Epidermal melanocyte (primary cell): Measurements from ENCODE around the gene AP1M2.
A peak's percentile ranks its signal among the peaks of the same experiment; 100 is the strongest.
"Not testable (repeated sequence)": the region's sequence is repeated elsewhere in the genome, so short reads cannot be mapped to it uniquely, and the experiment has no call there.

Experiments
- DNase-seq: peaks from one replicate; pipeline ENCODE4 v3.0.0; 2011; ENCODE audit warnings: low spot score; ENCODE audit not compliant: insufficient read length

The AP1M2 gene

DNA sequence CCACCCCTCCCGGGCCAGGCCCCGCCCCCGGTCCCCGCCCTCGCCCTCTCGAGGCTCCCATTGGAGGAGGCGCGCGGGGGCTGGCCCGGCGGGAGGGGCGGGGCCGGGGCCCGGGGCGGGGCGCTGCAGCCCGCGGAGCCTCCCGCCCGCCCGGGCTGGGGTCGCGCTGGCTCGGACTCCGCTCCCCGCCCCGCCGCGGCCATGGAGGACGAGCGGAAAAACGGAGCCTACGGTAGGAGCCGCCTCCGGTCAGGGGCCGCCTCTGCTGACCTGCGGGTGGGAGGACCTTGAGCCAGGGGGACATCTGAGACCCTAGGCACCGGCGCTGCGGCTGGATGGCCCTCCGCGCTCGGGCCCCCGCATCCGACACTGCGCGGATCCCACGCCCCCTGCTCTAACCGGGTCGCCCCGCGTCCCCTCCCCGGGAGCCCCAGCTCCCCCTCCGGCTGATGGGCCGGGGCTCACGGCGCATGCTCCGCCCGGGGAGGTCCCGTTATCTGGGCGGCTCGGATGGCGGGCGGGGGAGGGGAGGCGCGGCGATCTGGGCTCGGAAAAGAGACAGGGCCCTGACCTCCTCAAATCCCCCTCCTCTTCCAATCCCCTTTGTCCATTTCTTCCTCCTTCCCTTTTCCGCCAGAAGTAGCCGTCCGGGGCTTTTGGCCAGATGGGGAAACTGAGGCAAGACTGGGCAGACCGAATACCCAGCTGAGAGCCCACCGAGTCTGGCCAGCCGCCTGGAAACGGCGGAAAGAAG, 15.4 kb upstream of the AP1M2 start:
- peak; percentile 91 for DNase-seq

DNA sequence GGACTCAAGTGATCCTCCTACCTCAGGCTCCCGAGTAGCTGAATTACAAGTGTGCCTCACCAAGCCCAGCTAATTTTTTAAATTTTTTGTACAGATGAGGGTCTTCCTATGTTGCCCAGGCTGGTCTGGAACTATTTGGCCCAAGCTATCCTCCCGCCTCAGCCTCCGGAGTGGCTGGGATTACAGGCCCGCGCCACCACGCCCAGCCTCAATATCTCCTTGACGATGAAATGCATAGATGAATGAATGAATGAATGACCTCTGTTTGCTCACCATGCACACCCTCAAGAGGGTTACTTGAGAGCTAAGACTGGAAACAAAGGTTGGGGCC, 14.9 kb upstream of the AP1M2 start:
- no peak for DNase-seq

DNA sequence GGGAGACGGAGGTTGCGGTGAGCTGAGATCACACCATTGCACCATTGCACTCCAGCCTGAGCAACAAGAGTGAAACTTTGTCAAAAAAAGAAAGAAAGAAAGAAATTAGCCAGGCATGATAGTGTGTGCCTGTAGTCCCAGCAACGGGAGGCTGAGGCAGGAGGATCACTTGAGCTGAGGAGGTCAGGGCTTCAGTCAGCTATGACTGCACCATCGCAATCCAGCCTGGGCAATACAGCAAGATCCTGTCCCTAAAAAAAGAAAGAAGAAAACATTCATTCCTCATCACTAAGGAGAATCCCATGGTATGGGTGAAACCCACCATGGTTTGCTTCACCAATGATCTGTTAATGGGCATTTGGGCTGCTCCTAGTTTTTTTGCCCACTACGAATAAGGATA, 13.0 kb upstream of the AP1M2 start:
- DNase-seq, result no peak

DNA sequence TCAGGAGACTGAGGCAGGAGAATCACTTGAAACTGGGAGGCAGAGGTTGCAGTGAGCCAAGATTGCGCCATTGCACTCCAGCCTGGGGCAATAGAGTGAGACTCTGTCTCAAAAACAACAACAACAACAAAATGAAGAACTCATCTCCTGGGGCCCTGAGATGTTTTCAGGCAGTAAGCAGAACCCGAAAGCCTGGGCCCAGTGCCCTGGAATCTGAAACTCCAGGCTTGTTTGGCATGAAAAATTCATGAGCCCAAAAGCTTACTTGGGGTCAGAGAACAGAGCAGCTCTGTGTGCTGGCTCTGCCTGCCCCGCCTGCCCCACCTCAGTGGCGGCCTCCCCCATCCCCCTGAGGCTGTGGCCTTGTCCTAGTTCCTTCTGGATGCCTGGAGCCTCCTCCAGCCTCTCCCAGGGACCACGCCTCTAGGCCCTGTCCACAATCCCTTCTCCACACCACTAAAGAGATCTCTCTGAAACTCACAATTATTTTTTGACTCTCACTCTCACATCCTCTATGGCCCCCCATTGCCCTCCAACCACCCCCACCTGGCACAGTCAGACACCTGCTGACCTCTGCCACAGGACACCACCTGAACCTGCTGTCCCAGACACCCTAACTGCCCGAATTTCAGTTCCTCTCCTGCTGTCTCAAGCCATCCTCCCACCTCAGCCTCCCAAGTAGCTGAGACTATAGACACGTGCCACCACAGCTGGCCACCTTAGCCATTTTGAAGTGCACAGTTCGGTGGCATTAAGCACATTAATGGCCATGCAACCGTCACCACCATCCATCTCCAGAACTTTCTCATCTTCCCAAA, 6.9 kb upstream of the AP1M2 start:
- DNase-seq, result peak; percentile 97

DNA sequence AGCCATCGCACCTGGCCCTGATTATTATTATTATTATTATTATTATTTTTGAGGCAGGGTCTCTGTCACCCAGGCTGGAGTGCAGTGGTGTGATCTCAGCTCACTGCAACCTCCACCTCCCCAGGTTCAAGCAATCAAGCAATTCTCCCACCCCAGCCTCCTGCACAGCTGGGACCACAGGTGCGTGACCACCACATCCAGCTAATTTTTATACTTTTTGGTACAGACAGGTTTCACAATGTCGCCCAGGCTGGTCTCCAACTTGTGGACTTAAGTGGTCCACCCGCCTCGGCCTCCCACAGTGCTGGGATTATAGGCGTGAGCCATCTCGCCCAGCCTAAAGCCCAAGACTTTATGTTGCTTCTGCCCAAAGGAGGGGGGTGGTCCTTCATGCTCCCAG, 6.0 kb upstream of the AP1M2 start:
- DNase-seq, result no peak

DNA sequence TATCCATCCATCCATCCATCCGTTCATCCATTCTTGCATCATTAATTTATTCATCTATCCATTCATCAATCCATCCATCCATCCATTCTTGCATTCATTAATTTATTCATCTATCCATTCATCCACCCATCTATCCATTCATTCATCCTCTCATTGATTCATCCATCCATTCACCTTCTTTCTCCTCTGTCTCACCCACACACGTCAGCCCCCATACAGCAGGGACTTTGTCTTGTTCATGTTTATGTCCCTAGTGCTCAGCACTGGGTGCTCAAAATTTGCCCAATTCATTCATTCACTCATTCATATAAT, 683 bp upstream of the AP1M2 start:
- no peak for DNase-seq

DNA sequence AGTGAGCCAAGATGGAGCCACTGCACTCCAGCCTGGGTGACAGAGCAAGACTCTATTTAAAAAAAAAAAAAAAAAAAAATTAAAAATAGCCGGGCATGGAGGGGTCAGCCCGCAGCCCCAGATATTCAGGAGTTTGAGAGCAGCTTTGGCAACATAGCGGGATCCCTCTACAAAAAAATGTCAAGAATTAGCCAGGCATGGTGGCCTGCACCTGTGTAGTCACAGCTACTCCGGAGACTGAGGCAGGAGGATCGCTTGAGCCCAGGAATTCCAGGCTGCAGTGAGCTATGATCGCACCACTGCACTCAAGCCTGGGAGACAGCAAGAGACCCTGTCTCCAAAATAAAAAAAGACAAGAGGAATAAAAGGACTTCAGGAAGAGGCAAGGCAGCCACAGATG, 716 bp downstream of the AP1M2 start:
- DNase-seq, result no peak

DNA sequence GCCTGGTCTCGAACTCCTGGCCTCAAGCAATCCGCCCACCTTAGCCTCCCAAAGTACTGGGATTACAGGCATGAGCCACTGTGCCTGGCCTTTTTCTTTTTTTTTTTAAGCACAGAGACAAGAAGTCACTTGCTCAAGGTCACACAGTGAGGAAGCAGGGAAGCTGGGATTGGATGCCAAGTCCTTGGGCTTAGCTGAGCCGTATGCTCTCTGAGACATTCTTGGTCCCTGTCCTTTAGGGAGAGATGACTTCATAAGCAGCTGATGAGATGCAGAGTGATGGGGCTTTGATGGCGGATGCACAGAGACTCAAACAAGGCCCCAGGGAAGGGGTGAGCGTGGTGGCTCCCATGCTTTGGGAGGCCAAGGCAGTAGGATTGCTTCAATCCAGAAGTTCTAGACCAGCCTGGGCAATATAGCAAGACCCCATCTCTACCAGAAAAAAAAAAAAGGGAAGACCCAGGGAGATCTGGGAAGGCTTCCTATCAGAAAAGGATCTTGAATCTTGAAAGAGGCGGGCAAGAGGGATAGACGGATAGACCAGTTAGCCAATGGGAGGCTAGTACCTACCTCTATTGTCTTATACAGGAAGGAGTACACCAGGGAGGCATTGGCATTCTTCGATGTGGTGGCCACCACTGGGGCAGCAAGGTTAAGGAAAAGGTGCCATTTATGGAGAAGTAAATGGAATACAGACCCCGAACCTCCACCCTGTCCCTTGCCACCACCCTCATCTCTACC, 3.9 kb downstream of the AP1M2 start:
- DNase-seq, result no peak

DNA sequence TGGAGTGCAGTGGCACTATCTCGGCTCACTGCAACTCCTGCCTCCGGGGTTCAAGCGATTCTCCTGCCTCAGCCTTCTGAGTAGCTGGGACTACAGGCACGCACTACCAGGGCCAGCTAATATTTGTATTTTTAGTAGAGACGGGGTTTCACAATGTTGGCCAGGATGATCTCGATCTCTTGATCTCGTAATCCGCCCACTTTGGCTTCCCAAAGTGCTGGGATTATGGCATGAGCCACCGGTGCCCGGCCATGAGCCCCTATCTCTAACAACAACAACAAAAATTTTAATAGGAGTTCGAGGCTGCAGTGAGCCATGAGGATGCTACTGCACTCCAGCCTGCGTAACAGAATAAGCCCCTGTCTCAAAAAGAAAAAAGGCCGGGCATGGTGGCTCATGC, 5.0 kb downstream of the AP1M2 start:
- no peak for DNase-seq

DNA sequence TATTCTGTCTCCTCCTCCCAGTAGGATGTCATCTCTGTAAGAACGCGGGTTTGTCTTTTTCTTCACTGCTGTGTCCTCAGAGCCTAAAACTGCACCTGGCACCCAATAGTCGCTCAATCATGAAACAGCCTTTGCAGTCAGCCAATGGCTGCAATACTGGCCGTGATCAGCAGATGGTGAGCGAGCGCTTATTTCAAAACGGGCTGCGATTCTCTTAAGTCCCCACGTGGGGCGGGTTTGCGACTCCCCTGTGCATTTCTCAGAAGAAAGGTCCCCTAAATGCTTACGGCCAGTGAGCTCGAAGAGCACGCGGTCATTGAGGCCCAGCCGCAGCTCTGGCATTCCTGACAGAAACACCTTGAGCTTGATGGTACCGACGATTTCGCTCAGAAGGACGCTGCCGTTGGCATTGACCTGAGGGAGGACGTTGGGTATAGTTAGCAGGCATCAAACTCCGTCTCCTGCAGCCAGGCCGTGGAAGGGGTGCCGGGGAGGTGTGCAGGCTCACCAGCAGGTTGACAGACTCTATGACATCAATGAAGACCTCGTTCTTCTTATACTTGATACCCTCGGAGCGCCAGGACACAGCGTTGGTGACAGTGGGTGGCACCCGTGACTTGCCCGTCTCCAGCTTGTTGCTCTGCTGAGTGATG, 6.0 kb downstream of the AP1M2 start:
- peak; percentile 57 for DNase-seq

DNA sequence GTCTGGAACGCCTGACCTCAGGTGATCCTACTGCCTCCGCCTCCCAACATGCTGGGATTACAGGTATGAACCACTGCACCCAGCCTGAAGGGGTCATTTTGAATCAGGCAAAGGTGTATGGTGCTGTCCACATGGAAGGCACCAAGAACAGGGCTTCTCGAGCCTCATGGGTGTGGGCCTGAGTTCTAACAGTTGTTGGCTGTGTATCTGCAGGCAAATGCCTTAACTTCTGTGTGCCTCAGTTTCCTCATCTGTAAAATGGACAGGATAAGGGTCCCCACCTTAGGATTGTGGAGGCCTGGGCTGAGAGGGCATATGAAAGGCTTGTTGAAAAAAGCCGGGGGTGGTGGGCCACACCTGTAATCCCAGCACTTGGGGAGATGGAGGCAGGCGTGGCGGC, 9.2 kb downstream of the AP1M2 start:
- no peak for DNase-seq

DNA sequence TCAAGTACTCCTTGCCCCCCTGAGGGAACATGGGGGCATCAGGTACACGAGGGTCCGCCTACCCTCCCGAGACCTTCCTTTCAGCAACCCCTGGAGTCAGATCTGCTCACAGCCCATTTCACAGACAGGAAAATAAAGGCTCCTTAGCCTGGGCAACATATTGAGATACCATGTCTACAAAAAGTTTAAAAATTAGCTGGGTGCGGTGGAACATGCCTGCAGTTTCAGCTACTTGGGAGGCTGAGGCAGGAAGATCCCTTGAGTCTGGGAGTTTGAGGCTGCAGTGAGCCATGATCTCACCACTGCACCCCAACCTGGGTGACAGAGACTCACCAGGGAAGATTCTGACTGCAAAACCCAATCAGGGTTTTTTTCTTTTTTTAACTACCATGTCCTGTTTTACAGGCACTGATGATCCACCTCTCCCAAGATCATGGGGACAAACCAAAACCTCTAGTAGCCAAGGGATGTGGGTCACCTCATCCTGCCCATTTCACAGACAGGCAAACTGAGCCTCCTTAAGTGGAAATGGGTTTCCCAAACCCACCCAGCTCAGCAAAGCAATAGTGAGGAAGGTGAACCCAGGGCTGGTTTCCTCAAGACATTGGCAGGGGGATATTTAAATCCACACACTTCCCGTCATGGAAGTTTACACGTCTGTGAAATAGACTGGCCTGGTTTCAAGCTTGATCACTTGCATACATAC, 11.9 kb downstream of the AP1M2 start:
- DNase-seq, result no peak

DNA sequence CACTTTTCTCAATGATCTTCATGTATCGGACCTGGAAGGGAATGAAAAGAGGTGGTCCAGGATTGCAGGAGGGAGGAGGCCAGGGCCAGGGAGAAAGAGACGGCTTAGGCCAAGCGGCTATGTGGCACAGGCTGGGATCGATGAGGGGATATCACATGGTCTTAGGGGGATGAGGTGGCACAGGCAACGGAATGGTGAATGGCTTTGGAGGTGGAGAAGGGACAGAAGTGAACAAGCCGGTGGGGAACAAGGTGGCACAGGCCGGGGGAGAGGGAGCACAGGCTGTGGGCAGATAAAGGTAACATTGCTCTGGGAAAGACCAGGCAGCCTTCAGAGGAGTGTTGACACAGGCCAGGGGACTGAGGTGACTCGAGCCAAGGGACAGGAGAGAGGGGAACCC, 12.7 kb downstream of the AP1M2 start:
- DNase-seq, result no peak

DNA sequence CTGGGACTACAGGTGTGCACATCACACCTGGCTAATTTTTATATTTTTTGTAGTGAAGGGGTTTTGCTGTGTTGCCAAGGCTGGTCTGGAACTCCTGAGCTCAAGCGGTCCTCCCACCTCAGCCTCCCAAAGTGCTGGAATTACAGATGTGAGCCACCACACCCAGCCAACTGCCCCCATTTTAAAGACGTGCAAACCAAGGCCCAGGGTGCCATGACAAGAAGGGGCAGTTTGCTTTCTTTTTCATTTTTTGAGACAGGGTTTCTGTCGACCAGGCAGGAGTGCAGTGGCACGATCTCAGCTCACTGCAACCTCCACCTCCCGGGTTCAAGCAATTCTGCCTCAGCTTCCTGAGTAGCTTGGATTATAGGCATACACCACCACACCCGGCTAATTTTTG, 13.3 kb downstream of the AP1M2 start:
- DNase-seq, result not testable (repeated sequence)

DNA sequence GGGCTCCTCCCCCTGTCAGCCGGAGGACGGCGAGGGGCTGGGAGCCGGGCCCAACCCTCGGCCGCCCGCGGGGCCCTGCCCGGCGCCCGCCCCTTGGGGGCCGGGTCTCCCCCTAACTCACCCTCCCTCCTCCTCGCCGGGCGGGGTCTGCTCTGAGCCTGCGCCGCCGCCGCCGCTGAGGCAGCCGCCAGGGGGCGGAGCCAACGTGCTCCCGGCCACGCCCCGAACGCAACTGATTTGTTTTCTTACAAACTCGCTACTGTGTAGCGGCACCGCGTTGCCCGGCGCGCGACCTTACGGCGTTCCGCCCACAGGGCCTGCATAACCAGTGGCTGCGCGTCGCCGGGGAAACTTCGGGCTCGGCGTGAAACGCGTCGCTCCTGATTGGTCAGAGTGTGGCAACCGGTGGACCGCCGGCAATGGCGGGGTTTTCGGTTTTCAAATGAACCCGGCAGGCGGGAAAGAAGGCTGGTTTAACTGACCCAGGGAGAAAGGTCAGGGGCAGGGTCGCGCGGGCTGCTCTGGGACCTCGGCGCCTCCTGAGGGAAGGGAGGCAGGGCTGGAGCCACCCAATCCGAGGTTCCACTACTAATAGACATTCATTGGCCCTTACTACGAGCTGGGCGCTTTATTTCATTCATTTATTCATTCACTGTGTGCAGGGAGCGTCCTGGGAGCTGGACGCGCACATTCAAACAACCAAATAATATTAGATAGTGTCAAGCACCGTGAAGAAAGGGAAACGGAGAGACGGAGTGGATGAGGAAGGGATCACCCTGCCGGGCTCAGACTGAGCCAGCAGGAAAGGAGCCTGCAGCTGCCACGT, 18.1 kb downstream of the AP1M2 start, which contains the start of gene CDKN2D:
TSS of gene CDKN2D (minus strand) at position 154 of the 826 bp plus-strand sequence. CDS start 326 bp downstream, outside the sequence.
- DNase-seq, result peak; percentile 88

DNA sequence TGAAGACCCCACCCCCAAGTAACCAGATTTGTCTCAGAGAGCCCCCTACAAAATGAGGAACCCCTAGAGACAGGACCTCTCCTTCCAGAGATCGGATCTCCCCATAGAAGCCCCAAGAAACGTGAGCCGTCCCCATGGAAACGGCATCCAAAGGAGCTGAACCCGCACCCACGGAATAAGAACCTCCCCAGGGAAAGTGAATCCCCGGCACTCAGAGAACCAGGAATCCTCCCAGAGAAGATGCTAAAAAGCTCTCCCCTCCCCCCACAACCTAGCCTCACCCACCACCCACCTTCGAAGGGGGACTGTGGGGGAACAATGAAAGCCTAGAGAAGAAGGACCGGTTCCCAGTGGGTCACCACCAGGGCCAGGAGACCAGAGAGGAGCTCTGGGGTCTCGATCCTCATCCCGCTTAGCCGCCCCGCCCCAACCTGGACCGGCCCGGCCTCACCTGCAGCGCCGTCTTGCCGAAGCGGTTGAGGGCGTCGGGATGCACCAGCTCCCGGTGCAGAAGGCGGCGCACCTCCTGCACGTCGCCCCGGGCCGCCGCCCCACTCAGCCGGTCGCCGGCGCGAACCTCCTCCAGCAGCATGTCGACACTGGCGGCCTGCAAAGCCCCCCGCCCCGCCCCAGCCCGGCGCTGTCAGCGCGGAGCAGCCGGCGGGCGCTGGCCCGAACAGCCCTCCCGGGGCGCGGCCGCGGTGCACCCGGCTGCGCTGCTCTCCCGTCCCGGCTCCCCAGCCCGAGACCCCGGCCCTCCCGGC, 18.9 kb downstream of the AP1M2 start:
- no peak for DNase-seq

DNA sequence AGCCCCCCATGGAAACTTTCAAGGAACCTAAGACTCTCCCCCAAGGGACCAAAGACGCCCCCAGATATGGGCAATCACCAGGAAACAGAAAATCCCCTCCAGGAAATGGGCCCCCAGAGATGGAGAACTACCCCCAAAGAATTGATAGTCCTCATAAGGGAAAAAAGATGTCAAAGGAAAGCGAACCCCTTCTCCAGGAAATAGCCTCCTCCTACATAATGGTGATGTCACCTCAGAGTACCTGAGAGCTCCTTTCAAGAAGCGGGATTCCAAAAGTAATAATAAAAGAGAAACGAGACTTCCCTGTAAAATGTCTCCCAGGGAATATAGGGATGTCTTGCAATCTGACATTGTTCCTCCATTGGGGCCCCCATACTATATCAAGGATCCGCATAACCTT, 19.5 kb downstream of the AP1M2 start:
- no peak for DNase-seq

DNA sequence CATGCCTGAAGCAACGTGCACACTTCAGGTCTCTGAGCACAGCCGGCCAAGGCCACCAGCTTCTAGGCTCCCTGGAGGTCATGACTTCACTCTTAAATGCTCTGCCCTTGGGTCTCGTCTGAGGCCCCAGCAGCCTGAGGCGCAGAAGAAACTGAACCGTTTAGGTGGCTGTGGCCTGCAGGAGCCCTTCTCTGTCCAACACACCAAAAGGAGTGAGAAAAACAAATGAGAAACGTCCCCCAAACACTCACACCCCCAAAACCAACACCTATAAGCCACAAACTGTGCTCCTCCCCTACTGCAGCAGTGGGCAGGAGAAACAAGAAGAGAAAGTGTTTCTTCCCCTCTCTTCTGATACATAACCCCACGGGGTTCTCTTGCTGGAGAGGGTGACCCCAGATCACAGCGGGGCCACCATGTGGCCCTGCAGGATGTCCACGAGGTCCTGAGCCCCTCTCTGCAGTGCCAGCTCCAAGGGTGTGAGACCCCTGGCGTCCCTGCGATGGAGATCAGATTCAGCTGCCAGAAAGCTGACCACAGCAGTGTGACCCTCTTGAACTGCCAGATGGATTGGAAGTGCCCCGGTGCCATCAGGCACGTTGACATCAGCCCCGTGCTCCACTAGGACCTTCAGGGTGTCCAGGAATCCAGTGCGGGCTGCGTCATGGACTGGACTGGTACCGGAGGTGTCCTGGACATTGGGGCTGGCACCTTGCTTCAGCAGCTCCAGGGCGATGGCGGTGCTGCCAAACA, 20.3 kb downstream of the AP1M2 start:
- DNase-seq, result no peak

DNA sequence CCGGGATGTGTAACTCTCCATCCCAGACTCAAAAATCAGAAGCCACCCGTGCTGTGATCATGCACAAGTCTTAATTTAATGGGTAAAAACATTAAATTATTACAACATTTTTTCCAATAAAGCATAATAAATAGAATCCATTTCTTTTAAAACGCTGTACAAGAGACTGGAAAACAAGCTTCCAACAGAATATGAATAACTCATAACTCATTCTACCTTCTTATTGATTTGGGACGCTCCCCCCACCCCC, 20.8 kb downstream of the AP1M2 start:
- no peak for DNase-seq
